HAP-1 (cell line): Measurements from ENCODE around the gene KCNN3.

ENCODE experiments used
- DNase-seq, 2 experiments: peaks; one replicate each; pipeline ENCODE4 v3.0.0-alpha.2; 2016 to 2020; ENCODE audit warnings: low spot score in 2 of 2
- H3K27me3 ChIP-seq: fragments of 250-450 bp; sonication (Bioruptor Pico); 2 replicates; pipeline ENCODE4 v1.5.1; 2020; ENCODE audit warnings: low read depth, mild to moderate bottlenecking, moderate library complexity
- H3K36me3 ChIP-seq: fragments of 250-450 bp; sonication (Bioruptor Pico); replicated peaks from 2 replicates; pipeline ENCODE4 v1.5.1; 2020; ENCODE audit warnings: mild to moderate bottlenecking
- H3K4me1 ChIP-seq: fragments of 250-450 bp; sonication (Bioruptor Pico); 2 replicates; pipeline ENCODE4 v1.5.1; 2020; ENCODE audit warnings: mild to moderate bottlenecking
- H3K4me3 ChIP-seq: fragments of 250-450 bp; sonication (Bioruptor Pico); 2 replicates; pipeline ENCODE4 v1.5.1; 2020; ENCODE audit warnings: mild to moderate bottlenecking, moderate library complexity
- H3K9me3 ChIP-seq: fragments of 250-450 bp; sonication (Bioruptor Pico); 2 replicates; pipeline ENCODE4 v1.5.1; 2020; ENCODE audit warnings: mild to moderate bottlenecking, moderate library complexity
- in situ Hi-C: fragments of 300-500 bp; cut with MboI; formaldehyde crosslinking; loops from 3 replicates; pipeline ENCODE4 v1.14.3; 2020; ENCODE audit warnings: low sequenced_read_pairs, inconsistent platforms, mixed read lengths

KCNN3 gene

GRCh38 chr1:154847891-154848290, 22.2 kb downstream of the KCNN3 start:
- Histone ChIP-seq H3K9me3 (no peaks in the 10 kb centered on the region), H3K4me1 (no peaks in the 10 kb centered on the region), H3K27me3 (no peaks in the 10 kb centered on the region), H3K36me3 (no peaks in the 10 kb centered on the region), H3K4me3 (no peak overlapping the region)
- in situ Hi-C loops = no loop called here
- DNase-seq = no peak

- Histone ChIP-seq H3K4me1 (no peaks in the 10 kb centered on the region), H3K27me3 (no peaks in the 10 kb centered on the region), H3K9me3 (no peaks in the 10 kb centered on the region), H3K36me3 (no peaks in the 10 kb centered on the region), H3K4me3 (no peak overlapping the region)
- DNase-seq = no peak
- in situ Hi-C loops = no loop called here
Observed at GRCh38 chr1:154846565-154847442, 23.3 kb downstream of the KCNN3 start.

DNA sequence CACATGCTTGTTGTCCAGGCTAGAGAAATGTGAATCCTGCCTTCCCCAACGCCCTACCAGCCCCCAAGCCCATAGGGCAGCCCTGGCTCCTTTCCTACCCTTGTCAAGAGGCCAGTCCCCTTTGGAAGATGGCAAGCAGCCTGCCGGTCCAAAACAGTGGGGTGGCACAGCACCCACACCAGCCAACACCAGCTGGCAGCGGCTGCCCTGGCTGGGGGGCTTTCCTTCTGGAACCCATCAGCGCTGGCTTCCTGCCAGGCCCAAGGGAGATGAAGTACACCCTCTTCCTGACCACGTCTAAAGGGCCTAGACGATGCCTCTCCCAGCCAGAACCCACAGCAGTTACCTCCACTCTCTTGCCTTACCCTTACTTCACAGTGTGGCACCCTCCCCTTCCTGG, 24.2 kb downstream of the KCNN3 start:
- in situ Hi-C loops = no loop called here
- H3K27me3 ChIP-seq = no peaks in the 10 kb centered on the region

GRCh38 chr1:154845174-154845573, 24.9 kb downstream of the KCNN3 start:
- in situ Hi-C loops = no loop called here
- no peak for DNase-seq
- H3K27me3 ChIP-seq = no peaks in the 10 kb centered on the region
- H3K9me3 ChIP-seq = no peaks in the 10 kb centered on the region
- no peaks in the 10 kb centered on the region for H3K36me3 ChIP-seq
- no peaks in the 10 kb centered on the region for H3K4me1 ChIP-seq
- H3K4me3 ChIP-seq = no peak overlapping the region

More for the DNA sequence above, 24.2 kb downstream of the KCNN3 start:
- Histone ChIP-seq H3K36me3 (no peaks in the 10 kb centered on the region), H3K4me1 (no peaks in the 10 kb centered on the region), H3K9me3 (no peaks in the 10 kb centered on the region), H3K4me3 (no peak overlapping the region)
- no peak for DNase-seq

DNA sequence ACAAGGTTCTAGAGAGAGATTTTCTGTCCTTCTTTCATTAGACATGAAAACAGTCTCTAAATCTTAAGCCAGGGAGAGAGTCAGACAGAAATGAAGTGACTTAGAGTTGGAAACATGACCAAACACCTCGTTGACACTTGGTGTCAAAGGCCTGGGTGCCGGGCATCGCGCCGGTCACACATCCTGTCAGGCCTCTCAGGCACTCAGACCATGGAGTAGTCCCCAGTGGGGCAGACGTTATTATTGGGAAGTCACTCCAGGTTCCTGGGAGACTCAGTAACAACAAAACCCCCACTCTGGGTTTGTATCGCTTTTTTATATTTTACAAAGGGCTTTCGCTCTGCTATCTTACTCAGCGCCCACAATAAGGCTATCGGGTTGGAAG, 25.8 kb downstream of the KCNN3 start:
- Histone ChIP-seq H3K9me3 (no peaks in the 10 kb centered on the region), H3K4me3 (no peak overlapping the region), H3K36me3 (no peaks in the 10 kb centered on the region), H3K4me1 (no peaks in the 10 kb centered on the region), H3K27me3 (no peaks in the 10 kb centered on the region)
- in situ Hi-C loops = no loop called here
- no peak for DNase-seq

- Histone ChIP-seq H3K4me1 (no peaks in the 10 kb centered on the region), H3K9me3 (no peaks in the 10 kb centered on the region), H3K27me3 (no peaks in the 10 kb centered on the region), H3K36me3 (no peaks in the 10 kb centered on the region), H3K4me3 (no peak overlapping the region)
- DNase-seq = no peak
- in situ Hi-C loops = no loop called here
Observed at GRCh38 chr1:154843636-154844296, 26.3 kb downstream of the KCNN3 start.

DNA sequence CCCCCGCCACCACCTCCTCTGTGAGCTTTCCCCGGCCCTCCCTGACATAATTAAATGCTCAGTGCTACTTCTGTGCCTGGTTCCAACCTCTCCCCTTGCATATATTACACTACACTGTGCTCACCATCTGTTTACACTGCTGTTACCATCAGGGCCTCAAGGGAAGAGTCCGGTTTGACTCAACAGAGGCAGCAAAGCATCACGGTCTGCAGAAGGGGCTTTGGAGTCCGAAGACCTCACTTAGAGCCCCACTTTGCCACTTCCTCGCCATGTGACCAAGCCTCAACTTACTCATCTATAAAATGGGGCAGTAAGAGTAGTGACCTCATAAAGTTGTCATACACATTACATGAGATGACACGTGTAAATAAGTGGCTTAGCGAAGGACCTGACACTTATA, 27.4 kb downstream of the KCNN3 start:
- no peaks in the 10 kb centered on the region for H3K9me3 ChIP-seq
- DNase-seq = no peak
- no peaks in the 10 kb centered on the region for H3K4me1 ChIP-seq
- H3K4me3 ChIP-seq = no peak overlapping the region
- H3K36me3 ChIP-seq = no peaks in the 10 kb centered on the region
- no peaks in the 10 kb centered on the region for H3K27me3 ChIP-seq
- in situ Hi-C loops = no loop called here

- Histone ChIP-seq H3K9me3 (no peaks in the 10 kb centered on the region), H3K36me3 (no peaks in the 10 kb centered on the region), H3K4me3 (no peak overlapping the region), H3K4me1 (no peaks in the 10 kb centered on the region), H3K27me3 (no peaks in the 10 kb centered on the region)
- no peak for DNase-seq
- in situ Hi-C loops = no loop called here
Observed at GRCh38 chr1:154841384-154841783, 28.7 kb downstream of the KCNN3 start.

GRCh38 chr1:154840269-154841176, 29.6 kb downstream of the KCNN3 start:
- no peak overlapping the region for H3K4me3 ChIP-seq
- no peaks in the 10 kb centered on the region for H3K4me1 ChIP-seq
- in situ Hi-C loops = no loop called here
- H3K9me3 ChIP-seq = no peaks in the 10 kb centered on the region
- no peak for DNase-seq
- no peaks in the 10 kb centered on the region for H3K36me3 ChIP-seq
- H3K27me3 ChIP-seq = no peaks in the 10 kb centered on the region

- no peak overlapping the region for H3K4me3 ChIP-seq
- no peaks in the 10 kb centered on the region for H3K4me1 ChIP-seq
- H3K9me3 ChIP-seq = no peaks in the 10 kb centered on the region
- in situ Hi-C loops = no loop called here
- no peaks in the 10 kb centered on the region for H3K27me3 ChIP-seq
- no peaks in the 10 kb centered on the region for H3K36me3 ChIP-seq
- DNase-seq = no peak
Observed at GRCh38 chr1:154839691-154840090, 30.4 kb downstream of the KCNN3 start.

DNA sequence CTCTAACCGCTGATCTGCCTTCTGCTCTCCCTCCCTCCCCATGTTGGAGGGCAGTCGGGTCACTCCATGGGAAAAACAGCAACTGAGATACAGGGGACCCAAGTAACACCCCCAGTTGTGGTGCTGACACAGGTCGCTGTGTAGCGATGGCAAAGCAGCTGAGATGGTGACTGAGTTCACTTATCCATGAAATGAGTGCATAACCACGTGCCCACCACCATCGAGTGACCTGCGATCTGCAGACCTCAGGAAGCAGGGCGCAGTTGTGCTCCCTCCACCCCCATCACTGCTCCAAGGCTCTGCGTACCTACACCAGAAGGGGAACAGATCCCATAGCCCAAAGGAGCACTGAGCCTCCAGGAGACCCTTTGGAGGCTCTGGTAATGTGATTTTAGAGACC, 31.1 kb downstream of the KCNN3 start:
- Histone ChIP-seq H3K36me3 (no peaks in the 10 kb centered on the region), H3K9me3 (no peaks in the 10 kb centered on the region), H3K27me3 (no peaks in the 10 kb centered on the region), H3K4me1 (no peaks in the 10 kb centered on the region), H3K4me3 (no peak overlapping the region)
- no peak for DNase-seq
- in situ Hi-C loops = no loop called here

GRCh38 chr1:154838461-154838860, 31.6 kb downstream of the KCNN3 start:
- in situ Hi-C loops = no loop called here
- Histone ChIP-seq H3K4me3 (no peak overlapping the region), H3K27me3 (no peaks in the 10 kb centered on the region), H3K4me1 (no peaks in the 10 kb centered on the region), H3K9me3 (no peaks in the 10 kb centered on the region), H3K36me3 (no peaks in the 10 kb centered on the region)
- no peak for DNase-seq

DNA sequence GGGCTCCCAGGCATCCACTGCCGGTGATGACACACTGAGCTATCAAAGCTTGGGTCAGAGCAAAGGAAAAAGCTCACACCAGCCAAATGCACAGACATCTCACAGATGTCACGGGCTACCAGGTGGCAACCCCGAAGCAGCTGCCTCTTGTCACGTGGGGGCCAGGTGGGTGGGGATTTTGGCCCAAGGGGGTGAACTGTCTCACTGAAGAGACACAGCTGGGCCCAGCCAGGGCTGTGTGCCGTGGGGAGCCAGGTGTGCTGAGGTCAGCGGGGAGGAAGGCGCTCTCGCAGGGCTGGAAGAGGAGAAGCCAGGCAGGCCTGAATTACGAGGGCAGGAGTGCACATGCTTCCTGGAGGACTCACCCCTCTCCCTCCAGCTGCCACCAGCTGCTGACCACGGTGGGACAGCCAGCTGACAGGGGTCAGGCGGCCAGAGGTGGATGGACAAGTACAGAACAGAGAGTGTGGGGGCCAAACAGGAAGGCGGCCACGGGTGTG, 32.4 kb downstream of the KCNN3 start:
- Histone ChIP-seq H3K27me3 (no peaks in the 10 kb centered on the region), H3K36me3 (no peaks in the 10 kb centered on the region), H3K4me1 (no peaks in the 10 kb centered on the region), H3K9me3 (no peaks in the 10 kb centered on the region), H3K4me3 (no peak overlapping the region)
- no peak for DNase-seq
- in situ Hi-C loops = no loop called here
